Gastrocnemius medialis (tissue), 4 donors: Measurements from ENCODE around the gene IFIT3. TPM values are rescaled to one million over a fixed set of nuclear protein-coding genes. Genes with fewer than 3 reads are reported as not detected.

ENCODE experiments used
- ATAC-seq, 2 donors: fragments of 150-250 bp; one replicate each; pipeline ENCODE4 v1.9.1; 2016
- DNase-seq, 2 donors: peaks; one replicate each; pipeline ENCODE4 v3.0.0-alpha.2; 2019
- H3K27ac ChIP-seq, 4 donors: fragments of 200-600 bp; sonication (generic); 1 replicate in 1 of 4; 2 replicates in 3 of 4; pipeline ENCODE4 v1.5.1; 2016 to 2018; ENCODE audit warnings: mild to moderate bottlenecking in 2 of 4, moderate library complexity in 1 of 4
- H3K27me3 ChIP-seq, 3 donors: fragments of 200-600 bp; sonication (generic) in 2 of 3; 1 replicate in 1 of 3; 2 replicates in 2 of 3; pipeline versions ENCODE4 v1.5.1 to v1.6.0; 2016 to 2019; ENCODE audit warnings: mild to moderate bottlenecking in 1 of 3, moderate library complexity in 1 of 3
- H3K36me3 ChIP-seq, 2 donors: fragments of 200-600 bp; sonication (generic) in 1 of 2; one replicate each; pipeline ENCODE4 v1.5.1; 2017 to 2018
- H3K4me1 ChIP-seq, 2 donors: fragments of 200-600 bp; sonication (generic) in 1 of 2; one replicate each; pipeline ENCODE4 v1.5.1; 2016 to 2017; ENCODE audit warnings: mild to moderate bottlenecking in 2 of 2
- H3K4me3 ChIP-seq, 4 donors: fragments of 200-600 bp; sonication (generic) in 3 of 4; 1 replicate in 1 of 4; 2 replicates in 3 of 4; pipeline ENCODE4 v1.5.1; 2016 to 2019; ENCODE audit warnings: mild to moderate bottlenecking in 2 of 4
- H3K9me3 ChIP-seq, 3 donors: fragments of 200-600 bp; sonication (generic) in 2 of 3; 1 replicate in 1 of 3; 2 replicates in 2 of 3; pipeline ENCODE4 v1.5.1; 2016 to 2019
- CTCF ChIP-seq, 5 experiments: fragments of 450-650 bp in 3 of 5; fragments of 200-600 bp in 2 of 5; sonication (generic) in 2 of 5; IDR thresholded peaks in 4 of 5; conservative IDR thresholded peaks in 1 of 5; 1 replicate in 4 of 5; 2 replicates in 1 of 5; pipeline ENCODE4 v1.5.1; 2016 to 2019; ENCODE audit warnings: antibody characterized with exemption in 5 of 5, mild to moderate bottlenecking in 3 of 5, moderate library complexity in 3 of 5
- POLR2A ChIP-seq, 2 donors: fragments of 450-650 bp; IDR thresholded peaks; one replicate each; pipeline ENCODE4 v1.6.1; 2017; ENCODE audit warnings: antibody characterized with exemption in 2 of 2, mild to moderate bottlenecking in 2 of 2, moderate library complexity in 2 of 2
- in situ Hi-C, 4 donors: fragments of 200-750 bp; cut with MboI; loops; one replicate each; pipeline versions ENCODE4 v1.15.0 to v1.8.0; 2017; ENCODE audit warnings: low sequenced_read_pairs in 4 of 4
- intact Hi-C: fragments of 100-400 bp; cut with DNase I; formaldehyde crosslinking; loops from one replicate; pipeline ENCODE4 v1.15.1; 2023; ENCODE audit warnings: low total_unique reads
- total RNA-seq, 4 donors: library from RNA; depleted of rRNA; stranded (reverse); fragments of >200 nt; gene quantifications; one replicate each; pipeline versions ENCODE4 v1.1.0 to v1.2.3, GENCODE V29; 2016

The IFIT3 gene
- total RNA-seq, 4 donors from 2014 or later: 2.2 to 8.9 (median 3.7) TPM

DNA sequence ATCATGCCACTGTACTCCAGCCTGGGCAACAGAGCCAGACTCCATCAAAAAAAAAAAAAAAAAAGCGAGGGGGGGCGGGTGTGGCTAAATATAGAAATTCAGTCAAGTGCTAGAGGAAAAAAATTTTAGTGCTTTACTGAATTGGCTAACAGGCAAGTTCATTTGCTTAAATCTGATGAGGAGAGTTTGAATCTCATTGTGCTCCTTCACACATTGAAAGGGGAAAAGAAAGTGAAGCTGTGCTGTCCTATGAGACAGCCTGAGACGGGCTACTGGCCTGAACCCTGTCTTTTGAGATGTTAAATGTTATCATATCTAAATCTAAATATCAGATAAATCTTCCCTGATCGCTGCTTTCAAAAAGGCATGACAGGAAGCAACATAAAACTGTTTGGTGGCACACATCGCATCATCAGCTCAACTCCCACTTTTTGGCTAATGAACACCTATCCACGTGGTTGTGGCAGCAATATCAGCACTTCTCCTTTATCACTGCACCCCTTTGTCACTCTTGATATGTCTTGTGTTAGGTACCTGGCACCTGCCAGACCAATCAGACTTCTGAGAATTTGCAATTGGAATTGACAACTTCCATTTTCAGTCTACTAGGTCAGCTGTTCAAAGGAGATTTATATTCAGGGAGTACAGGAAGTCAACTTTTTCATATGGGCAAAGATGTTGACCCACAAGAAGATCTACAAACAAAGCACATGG lies 36.1 kb downstream of the IFIT3 start:
- Histone ChIP-seq H3K9me3 (no peaks in the 10 kb centered on the region), H3K4me1 (peaks cover 0 to 6% of the 10 kb centered on the region in 2 donors), H3K27me3 (no peaks in the 10 kb centered on the region), H3K27ac (no peak overlapping the region), H3K4me3 (no peak overlapping the region), H3K36me3 (no peaks in the 10 kb centered on the region)
- intact Hi-C loops (no loop called here), in situ Hi-C loops (no loop called here)
- TF ChIP-seq CTCF (IDR thresholded peaks at IDR 0.05 in 4 of 5, conservative IDR thresholded peaks at IDR 0.05 in 1 of 5) (no peak), POLR2A (IDR thresholded peaks at IDR 0.05) (no peak)
- ATAC-seq (no peak), DNase-seq (no peak)

- in situ Hi-C loops: no loop called here
- intact Hi-C loops: no loop called here
- DNase-seq (no peak), ATAC-seq (no peak)
- H3K9me3 ChIP-seq: no peaks in the 10 kb centered on the region
- no peaks in the 10 kb centered on the region for H3K27me3 ChIP-seq
- no peak overlapping the region for H3K4me3 ChIP-seq
- H3K4me1 ChIP-seq: peaks cover 0 to 12% of the 10 kb centered on the region in 2 donors
- no peaks in the 10 kb centered on the region for H3K36me3 ChIP-seq
- H3K27ac ChIP-seq: no peak overlapping the region
- TF ChIP-seq CTCF (IDR thresholded peaks at IDR 0.05 in 4 of 5, conservative IDR thresholded peaks at IDR 0.05 in 1 of 5) (no peak), POLR2A (IDR thresholded peaks at IDR 0.05) (no peak)
These were observed 36.7 kb downstream of the IFIT3 start for GRCh38 chr10:89364531-89364930.

DNA sequence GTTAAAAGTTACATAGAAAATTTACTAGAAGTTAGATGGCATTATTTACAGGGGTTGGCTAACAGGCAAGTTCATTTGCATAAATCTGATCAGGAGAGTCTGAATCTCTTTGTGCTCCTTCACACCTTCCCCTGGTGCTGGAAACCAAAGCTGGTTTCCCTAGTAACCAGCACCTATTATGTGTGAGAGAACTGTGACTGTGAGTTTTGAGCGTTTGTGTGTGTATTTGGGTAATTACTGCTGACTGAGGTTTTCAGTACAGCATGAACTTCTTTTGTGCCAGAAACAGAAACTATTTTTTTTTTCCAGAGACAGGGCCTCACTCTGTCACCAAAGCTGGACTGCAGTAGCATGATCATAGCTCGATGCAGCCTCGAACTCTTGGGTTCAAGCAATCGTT lies 39.7 kb downstream of the IFIT3 start:
- no peak overlapping the region for H3K4me3 ChIP-seq
- peaks cover 0 to 12% of the 10 kb centered on the region in 2 donors for H3K4me1 ChIP-seq
- intact Hi-C loops: no loop called here
- H3K36me3 ChIP-seq: no peaks in the 10 kb centered on the region
- ATAC-seq (no peak), DNase-seq (no peak)
- H3K27ac ChIP-seq: no peak overlapping the region
- no peaks in the 10 kb centered on the region for H3K27me3 ChIP-seq
- no peaks in the 10 kb centered on the region for H3K9me3 ChIP-seq
- in situ Hi-C loops: no loop called here
- no peak for TF ChIP-seq CTCF (IDR thresholded peaks at IDR 0.05 in 4 of 5, conservative IDR thresholded peaks at IDR 0.05 in 1 of 5)

DNA sequence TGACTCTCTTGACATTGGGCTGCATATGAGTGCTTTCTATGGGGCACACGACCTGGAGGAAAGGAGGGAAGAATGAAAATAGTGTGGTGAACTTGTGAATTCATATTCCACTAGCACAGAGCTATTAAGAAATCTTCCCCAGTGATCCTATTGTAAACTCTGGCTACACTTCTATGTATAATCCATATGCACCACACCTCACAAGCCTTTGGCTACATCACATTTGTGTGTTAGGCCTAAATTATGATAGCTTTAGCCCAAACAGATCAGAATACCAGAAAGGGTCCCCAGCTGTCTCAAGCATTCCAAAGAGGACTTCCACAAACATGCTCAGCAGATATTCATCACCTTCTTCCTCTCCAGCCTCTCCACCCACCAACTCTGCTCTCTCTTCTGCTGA lies 40.3 kb downstream of the IFIT3 start:
- Histone ChIP-seq H3K9me3 (no peaks in the 10 kb centered on the region), H3K4me3 (no peak overlapping the region), H3K36me3 (no peaks in the 10 kb centered on the region), H3K27me3 (no peaks in the 10 kb centered on the region), H3K27ac (no peak overlapping the region), H3K4me1 (peaks cover under 1 to 12% of the 10 kb centered on the region in 2 donors)
- ATAC-seq (no peak), DNase-seq (no peak)
- in situ Hi-C loops (no loop called here), intact Hi-C loops (no loop called here)
- no peak for TF ChIP-seq CTCF (IDR thresholded peaks at IDR 0.05 in 4 of 5, conservative IDR thresholded peaks at IDR 0.05 in 1 of 5)
- TF ChIP-seq POLR2A (IDR thresholded peaks at IDR 0.05): no peak
